HG02678 (cell line): ENCODE data around the gene GRIA1.

ENCODE experiments used
- ATAC-seq: cut with Tn5 transposase; IDR thresholded peaks from one replicate; pipeline ENCODE4 v1.9.1; 2021; ENCODE audit warnings: mild to moderate bottlenecking, moderate library complexity; ENCODE audit not compliant: unreplicated experiment

Gene GRIA1

GRCh38 chr5:153770066-153770465 lies 279.6 kb downstream of the GRIA1 start:
- ATAC-seq: no peak

DNA sequence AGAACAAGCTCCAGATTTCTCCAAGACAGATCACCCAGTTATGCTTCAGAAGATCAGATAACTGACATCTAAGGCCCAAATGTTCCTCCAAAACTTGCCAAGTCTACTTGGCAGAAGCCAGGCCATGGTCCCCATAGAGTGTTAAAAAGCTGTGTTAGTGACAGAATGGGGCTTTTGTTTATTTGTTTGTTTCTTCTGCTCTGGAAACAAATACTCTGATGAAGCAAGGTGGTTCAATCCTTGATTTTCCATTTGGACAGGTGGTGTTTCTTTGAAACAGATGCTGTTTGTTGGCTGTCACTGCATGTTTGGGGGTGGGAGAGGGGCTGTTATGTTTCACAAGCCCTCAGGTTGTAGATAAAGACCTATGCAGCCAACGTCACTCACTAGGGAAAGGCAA lies 284.2 kb downstream of the GRIA1 start:
- no peak for ATAC-seq

DNA sequence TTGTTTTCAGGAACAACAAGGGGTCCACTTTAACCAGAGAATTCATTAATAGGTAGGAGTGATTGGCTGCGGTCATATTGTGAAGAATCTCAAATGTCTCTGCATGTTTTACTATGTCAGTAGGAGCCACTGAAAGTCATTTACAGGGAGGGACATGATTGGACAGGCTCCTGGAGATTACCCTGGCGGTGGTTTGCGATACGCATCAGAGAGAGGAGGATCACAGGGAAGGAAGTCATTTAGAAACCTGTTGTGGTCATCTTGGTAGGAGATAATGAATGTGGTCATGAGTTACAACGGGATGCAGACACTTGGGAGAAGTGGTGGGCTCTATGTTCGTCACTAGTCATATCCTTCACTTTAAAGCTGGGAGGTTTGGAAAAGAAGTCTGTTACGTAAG lies 285.5 kb downstream of the GRIA1 start:
- ATAC-seq: no peak

GRCh38 chr5:153777681-153778581 lies 287.5 kb downstream of the GRIA1 start:
- no peak for ATAC-seq

DNA sequence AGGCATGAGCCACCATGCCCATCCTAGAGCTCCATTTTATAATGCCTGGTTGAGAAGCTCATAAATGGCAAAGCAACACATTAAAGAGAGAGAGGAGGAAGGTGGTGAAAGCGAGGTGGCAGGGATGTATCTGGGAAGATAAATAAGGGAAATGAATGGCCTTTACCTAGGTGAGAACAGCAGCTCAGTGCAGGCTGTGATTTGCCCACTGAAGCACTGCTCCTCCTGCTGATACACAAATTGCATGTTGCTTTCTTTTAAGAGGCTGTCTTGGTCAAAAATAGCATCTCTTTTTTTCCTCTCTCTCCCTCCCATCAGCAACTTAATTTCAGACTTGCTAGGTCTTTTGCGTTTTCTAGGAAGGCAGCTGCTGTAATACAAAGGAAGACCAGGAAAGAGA lies 289.4 kb downstream of the GRIA1 start:
- no peak for ATAC-seq

GRCh38 chr5:153780876-153781705 lies 290.6 kb downstream of the GRIA1 start:
- ATAC-seq: no peak

DNA sequence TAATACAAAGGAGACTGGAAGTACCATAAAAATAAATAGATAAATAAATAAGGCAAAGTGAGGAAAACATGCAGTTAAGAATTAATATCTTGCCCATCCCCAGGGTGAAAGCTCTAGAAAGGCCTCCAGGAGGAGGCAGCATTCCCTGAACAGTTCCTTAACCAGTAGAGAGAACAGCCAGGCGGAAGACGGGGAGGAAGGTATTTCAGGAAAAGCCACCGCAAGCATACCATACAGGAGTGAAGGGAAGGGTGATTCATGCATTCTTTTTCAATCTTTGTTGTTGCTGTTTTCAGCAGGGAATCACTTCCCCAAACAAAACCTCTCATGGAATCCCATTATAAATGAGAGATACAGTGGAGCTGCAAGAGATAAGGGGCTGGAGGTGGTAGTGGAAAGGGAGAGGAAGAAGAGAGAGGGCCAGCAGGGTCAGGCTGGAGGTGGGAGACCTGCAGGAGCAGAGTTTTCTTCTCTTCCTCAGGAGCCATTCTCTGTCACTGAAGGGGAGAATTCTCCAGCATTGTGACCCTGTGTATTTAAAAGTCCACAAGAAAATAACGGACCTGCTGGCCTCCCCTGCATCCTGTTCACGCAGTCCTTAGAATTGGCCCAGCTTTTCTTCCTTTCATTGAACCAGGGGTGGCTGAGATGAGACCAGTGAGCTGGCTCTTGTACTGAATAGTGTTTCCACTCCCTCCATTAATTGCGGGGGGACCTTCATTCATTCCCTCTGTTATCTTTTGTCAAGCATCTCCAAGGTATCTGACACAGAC lies 292.3 kb downstream of the GRIA1 start:
- ATAC-seq: no peak

DNA sequence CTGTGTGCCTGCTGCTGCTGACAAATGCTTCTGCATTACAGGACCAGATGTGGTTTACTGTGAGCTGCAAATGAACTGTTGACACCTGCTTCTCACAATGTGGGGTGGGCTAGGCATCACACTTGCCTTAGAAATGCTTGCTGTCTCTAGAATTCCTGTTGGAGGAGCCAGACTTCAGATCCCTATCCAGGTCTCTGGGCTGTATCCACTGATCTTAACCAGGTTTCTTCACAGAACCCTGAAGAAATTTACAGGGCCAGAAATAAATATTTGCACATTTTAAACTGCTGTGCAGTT lies 292.8 kb downstream of the GRIA1 start:
- ATAC-seq: no peak

DNA sequence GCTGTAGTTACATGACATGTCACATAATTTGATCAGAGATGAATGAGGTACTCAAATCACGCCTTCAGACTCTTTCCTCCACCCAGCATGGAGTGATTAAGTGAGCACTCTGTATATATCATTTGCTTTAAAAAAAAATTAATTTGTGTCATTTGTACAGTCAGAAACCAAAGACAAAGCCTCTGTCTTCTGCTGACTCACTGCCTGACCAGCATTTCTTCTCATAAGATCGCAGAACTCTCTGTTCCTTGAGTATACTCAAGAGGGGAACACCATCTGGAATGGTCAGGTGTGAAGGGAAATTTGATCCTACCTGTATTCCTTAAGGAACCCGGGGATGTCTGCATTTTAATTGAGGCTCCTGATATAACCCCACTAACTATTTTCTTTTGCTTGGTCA lies 293.8 kb downstream of the GRIA1 start:
- ATAC-seq: no peak

DNA sequence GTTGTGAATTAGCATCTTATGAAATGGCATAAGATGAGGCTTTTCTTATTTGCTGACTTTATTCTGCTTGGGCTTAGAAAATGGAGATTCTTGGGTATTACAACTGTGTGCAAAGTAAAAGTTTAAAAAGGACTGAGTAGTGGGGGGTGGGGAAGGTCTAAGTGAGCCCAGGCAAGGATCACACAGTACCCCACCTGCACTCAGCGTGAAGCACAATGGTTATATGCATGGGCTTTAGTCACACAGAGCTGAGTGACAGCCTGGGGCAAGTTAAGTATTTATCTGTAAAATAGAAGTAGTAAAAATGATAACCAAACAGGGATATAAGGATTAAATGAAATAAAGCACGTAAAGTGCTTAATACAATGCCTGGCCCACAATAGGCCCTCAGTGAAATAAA lies 300.9 kb downstream of the GRIA1 start:
- no peak for ATAC-seq

- ATAC-seq: no peak
These were observed 301.8 kb downstream of the GRIA1 start for GRCh38 chr5:153792305-153792704.

GRCh38 chr5:153793699-153794098 lies 303.2 kb downstream of the GRIA1 start:
- no peak for ATAC-seq

DNA sequence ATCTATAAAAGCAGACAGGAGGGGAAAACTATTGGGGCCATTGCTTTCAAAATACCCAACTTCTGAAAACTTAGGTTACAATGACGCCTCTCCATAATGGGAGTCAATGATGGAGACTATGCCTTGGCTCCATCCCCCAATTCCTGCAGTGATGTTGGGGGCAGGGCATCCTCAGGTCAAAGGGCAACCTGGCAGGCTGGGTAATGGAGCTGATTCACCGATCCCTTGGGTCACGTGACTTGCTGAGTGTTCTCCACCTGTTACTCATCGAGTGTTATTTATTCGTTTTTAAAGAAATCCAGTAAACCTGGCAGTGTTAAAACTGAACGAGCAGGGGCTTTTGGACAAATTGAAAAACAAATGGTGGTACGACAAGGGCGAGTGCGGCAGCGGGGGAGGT lies 303.9 kb downstream of the GRIA1 start:
- ATAC-seq: no peak

GRCh38 chr5:153796527-153796926 lies 306.1 kb downstream of the GRIA1 start:
- ATAC-seq: no peak

- no peak for ATAC-seq
These were observed 307.0 kb downstream of the GRIA1 start for GRCh38 chr5:153797484-153797883.

DNA sequence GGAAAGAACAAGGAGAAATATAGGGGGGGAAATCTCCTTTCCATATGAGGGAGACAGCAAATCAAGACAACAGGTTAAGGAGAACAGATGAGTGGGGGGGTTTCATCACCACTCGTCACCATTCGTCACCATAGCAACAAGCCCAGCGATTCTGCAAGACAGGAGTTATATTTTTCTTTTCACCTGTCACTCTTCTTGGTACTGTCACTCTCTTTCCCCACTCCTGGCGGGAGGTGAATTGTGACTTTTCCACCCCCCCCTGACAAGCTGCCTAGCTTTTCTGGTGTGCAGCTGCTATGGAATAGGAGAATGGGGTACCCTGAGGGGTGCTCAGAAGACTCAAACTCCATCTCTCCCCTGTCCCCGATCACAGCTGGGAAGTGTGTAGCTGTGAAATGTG lies 308.4 kb downstream of the GRIA1 start:
- ATAC-seq: no peak

DNA sequence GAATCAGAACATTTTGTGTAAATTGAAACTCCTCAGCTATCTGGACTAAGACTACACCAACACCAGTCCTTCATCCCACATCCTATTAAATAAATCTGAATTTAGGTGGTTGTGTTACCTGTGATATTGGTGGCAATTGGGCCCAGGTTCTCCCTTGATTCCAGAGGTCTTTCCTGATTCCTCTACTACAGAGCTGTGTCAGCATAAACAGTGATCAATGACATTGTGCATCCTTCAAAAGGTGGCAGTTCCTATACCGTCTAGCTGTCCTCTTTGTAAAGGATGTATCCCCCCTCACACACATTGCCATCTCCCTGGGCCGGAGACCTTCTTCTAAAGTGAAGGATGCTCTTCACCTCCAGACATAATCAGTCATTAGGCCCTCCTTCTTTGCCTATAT lies 309.0 kb downstream of the GRIA1 start:
- no peak for ATAC-seq

DNA sequence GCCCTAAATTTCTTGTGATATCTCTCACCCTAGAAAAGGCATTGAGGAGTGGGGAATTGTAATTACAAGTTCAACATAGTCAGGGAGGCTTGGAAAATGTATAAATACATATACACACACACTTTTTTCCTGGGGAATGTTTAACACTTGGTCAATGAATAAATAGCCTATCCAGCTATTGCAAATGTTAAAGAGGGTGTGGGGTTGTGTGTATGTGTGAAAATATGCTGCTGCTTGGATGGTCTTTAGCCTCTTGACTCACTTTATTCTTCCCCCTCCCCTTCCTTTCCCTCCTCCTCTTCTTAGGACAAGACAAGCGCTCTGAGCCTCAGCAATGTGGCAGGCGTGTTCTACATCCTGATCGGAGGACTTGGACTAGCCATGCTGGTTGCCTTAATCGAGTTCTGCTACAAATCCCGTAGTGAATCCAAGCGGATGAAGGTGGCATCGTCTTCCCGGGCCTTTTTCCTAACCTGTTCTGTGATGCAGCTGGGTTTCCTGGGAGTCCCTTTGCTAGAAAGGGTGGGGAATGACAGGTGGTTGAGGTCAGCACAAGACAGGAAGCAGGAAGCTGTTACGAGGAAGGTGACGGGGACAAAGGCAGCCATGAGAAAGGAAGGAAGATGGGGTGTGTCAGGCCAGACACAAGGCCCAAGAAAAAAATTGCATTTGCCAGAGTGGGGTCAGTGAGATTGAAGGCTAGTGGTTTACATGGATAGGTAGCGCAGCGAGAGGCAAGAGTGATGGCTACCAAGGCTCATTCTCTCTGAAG lies 311.8 kb downstream of the GRIA1 start:
- no peak for ATAC-seq

DNA sequence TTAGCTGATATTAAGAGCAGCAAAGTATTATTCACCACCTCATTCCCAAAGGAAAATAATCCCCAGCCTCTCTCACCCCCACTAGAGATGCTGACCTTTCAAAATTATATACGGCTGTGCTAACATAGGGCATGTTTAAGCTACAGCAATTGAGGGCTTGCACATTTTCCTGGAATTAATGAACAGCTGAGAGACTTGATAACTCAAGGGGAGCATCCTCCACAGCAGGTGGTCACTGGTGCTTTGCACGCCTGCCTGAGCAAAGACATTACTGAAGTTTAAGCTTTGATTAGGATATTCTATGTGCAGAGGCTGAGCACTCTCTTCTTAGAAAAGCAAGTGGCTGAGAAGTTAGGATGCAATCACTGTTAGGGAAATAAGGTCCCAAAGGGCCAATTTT lies 317.3 kb downstream of the GRIA1 start:
- no peak for ATAC-seq

DNA sequence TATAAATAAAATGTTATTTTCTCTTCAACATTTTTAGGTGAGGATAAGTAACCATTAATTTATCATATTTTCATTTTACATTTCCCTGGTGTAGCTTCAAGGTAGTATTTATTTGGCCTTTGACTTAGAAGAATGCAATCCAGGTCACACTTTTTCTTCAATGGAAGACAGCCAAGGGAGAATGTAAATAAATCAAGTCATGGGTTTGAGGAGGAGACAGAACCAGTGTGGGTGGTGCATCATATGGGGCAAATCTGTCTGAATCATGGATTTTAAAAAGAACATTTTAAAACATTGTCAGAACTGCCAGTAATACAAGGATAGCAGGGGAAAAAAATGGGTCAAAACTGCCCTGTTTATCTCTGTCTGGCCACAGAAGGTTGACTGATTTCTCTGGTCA lies 318.7 kb downstream of the GRIA1 start:
- ATAC-seq: no peak

- no peak for ATAC-seq
These were observed 323.4 kb downstream of the GRIA1 start for GRCh38 chr5:153813901-153814300.
